Stimulated activated CD4-positive, alpha-beta T cell treated with anti-CD3 and anti-CD28 coated beads, Interleukin-1b, Interleukin-23, amount 100 ng/mL, for 1 hour (primary cell): ENCODE measurements around the gene SSBP3.
"Not testable (repeated sequence)": the region's sequence is repeated elsewhere in the genome, so short reads cannot be mapped to it uniquely, and the experiment has no call there.

Experiments
- DNase-seq, 2 donors: peaks; one replicate each; pipeline ENCODE4 v3.0.0-alpha.2; 2020; ENCODE audit warnings: low read depth in 2 of 2

SSBP3 gene

GRCh38 chr1:54392401-54392800, 13.8 kb downstream of the SSBP3 start:
- no peak for DNase-seq

GRCh38 chr1:54391450-54392209, 14.6 kb downstream of the SSBP3 start:
- DNase-seq, result no peak

- no peak for DNase-seq
Observed at GRCh38 chr1:54390655-54391054, 15.5 kb downstream of the SSBP3 start.

GRCh38 chr1:54389608-54390007, 16.6 kb downstream of the SSBP3 start:
- not testable (repeated sequence) for DNase-seq

- DNase-seq, result no peak
Observed at GRCh38 chr1:54387419-54387818, 18.8 kb downstream of the SSBP3 start.

GRCh38 chr1:54385727-54386022, 20.5 kb downstream of the SSBP3 start:
- no peak for DNase-seq

- no peak for DNase-seq
Observed at GRCh38 chr1:54384918-54385726, 21.1 kb downstream of the SSBP3 start.

- DNase-seq, result no peak
Observed at GRCh38 chr1:54384471-54384870, 21.7 kb downstream of the SSBP3 start.

GRCh38 chr1:54381524-54381923, 24.7 kb downstream of the SSBP3 start:
- no peak for DNase-seq

GRCh38 chr1:54380290-54380882, 25.8 kb downstream of the SSBP3 start:
- DNase-seq, result no peak

- no peak for DNase-seq
Observed at GRCh38 chr1:54379555-54380289, 26.5 kb downstream of the SSBP3 start.

- no peak for DNase-seq
Observed at GRCh38 chr1:54378874-54379554, 27.2 kb downstream of the SSBP3 start.

GRCh38 chr1:54378157-54378873, 27.9 kb downstream of the SSBP3 start:
- DNase-seq, result no peak

- no peak for DNase-seq
Observed at GRCh38 chr1:54377040-54377691, 29.0 kb downstream of the SSBP3 start.

GRCh38 chr1:54376430-54377039, 29.7 kb downstream of the SSBP3 start:
- DNase-seq, result no peak

- DNase-seq, result no peak
Observed at GRCh38 chr1:54375712-54376429, 30.3 kb downstream of the SSBP3 start.

- no peak for DNase-seq
Observed at GRCh38 chr1:54375298-54375697, 30.9 kb downstream of the SSBP3 start.

- no peak for DNase-seq
Observed at GRCh38 chr1:54374766-54375165, 31.4 kb downstream of the SSBP3 start.

- no peak for DNase-seq
Observed at GRCh38 chr1:54372978-54373377, 33.2 kb downstream of the SSBP3 start.

- no peak for DNase-seq
Observed at GRCh38 chr1:54371942-54372275, 34.3 kb downstream of the SSBP3 start.
